ENCODE data around the gene IGFL1.

DNA sequence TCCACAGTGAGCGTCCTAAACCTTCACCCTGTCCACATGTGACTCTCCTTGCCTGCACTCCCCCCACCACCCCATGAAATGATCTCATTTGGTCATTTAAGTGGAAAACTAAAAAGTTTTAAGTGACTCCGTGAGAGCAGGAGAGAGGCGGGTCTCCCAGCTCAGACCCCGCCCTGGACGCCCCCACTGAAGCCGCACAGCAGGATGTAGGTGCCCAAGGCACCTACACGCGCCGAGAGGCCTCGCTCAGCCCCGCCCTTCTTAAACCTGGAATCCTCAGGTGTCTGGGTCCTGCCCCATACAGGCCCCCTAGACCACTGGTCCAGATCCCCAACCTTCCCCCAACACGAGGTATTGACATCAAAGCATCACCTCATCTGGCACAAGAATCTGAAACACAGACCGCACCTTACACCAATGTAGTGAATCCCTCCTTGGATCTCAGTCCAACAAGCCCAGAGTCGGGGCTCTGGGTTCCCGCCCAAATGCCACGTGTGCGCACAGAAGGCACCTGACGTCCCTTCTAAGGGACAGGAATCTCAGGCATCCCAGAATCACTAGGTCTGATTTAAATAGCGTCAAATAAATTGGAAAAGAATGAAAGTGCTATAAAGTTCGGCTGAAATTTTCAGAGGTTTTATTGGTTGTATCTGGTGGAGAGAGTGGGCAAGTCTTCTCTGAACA is 3.5 kb downstream of the IGFL1 start:
- no peak for TF ChIP-seq GATA2 (IDR thresholded peaks at IDR 0.05; ENCODE audit: low read depth, low read length)
- TF ChIP-seq GATA3 (IDR thresholded peaks at IDR 0.05; ENCODE audit: low read depth, low read length): no peak

All from SH-SY5Y (cell line).